ENCODE measurements around the gene C1orf167.

C1orf167 gene

DNA sequence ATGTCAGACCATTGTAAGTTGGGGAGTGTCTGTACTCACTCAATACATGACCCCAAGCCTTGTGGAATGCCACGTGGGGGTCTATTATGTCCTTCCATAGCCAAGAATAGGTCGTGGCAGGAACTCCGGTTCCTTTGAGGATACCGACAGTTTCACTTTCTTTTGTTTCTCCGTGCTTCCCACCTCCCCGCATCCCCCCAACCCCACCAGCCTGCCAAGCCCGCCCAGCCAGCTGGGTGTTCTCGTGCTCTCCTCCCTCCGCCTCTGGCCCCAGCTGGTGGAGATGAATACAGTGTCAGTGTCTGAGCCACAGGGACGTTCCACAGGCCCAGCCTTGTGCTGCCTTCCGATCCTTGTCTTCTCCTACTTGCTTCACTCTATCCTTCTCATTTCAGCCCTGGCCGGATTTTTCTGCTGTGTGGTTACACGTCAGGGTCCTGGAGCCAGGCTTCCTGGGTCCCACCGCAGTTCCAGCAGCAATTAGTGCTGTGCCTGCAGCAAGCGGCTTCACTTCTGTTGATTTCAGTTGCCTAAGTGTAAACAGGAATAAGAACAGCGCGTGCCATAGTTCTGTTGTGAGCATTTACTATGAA is 30.2 kb upstream of the C1orf167 start:
- no peak overlapping the region for H3K4me2 ChIP-seq
- no peak overlapping the region for H3K27ac ChIP-seq
- no peak overlapping the region for H2AFZ ChIP-seq (ENCODE audit: low read depth)
- H3K9ac ChIP-seq = no peak overlapping the region
- H4K20me1 ChIP-seq (ENCODE audit: insufficient read depth) = no peaks in the 10 kb centered on the region
- no peaks in the 10 kb centered on the region for H3K36me3 ChIP-seq (ENCODE audit: insufficient read depth)
- TF ChIP-seq, protein P1, sequence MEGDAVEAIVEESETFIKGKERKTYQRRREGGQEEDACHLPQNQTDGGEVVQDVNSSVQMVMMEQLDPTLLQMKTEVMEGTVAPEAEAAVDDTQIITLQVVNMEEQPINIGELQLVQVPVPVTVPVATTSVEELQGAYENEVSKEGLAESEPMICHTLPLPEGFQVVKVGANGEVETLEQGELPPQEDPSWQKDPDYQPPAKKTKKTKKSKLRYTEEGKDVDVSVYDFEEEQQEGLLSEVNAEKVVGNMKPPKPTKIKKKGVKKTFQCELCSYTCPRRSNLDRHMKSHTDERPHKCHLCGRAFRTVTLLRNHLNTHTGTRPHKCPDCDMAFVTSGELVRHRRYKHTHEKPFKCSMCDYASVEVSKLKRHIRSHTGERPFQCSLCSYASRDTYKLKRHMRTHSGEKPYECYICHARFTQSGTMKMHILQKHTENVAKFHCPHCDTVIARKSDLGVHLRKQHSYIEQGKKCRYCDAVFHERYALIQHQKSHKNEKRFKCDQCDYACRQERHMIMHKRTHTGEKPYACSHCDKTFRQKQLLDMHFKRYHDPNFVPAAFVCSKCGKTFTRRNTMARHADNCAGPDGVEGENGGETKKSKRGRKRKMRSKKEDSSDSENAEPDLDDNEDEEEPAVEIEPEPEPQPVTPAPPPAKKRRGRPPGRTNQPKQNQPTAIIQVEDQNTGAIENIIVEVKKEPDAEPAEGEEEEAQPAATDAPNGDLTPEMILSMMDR (conservative IDR thresholded peaks at IDR 0.05; ENCODE audit: low read depth, low read length) = no peak
- H3K79me2 ChIP-seq (ENCODE audit: insufficient read depth, low read depth) = no peaks in the 10 kb centered on the region
- peaks cover 4% of the 10 kb centered on the region for H3K4me1 ChIP-seq (ENCODE audit: low read depth, poor library complexity, severe bottlenecking)
- H3K4me3 ChIP-seq (IDR thresholded peaks at IDR 0.05; ENCODE audit: insufficient read depth, low read depth, low read length) = no peak overlapping the region
- H3K27me3 ChIP-seq (ENCODE audit: insufficient read depth, low read depth) = no peaks in the 10 kb centered on the region

DNA sequence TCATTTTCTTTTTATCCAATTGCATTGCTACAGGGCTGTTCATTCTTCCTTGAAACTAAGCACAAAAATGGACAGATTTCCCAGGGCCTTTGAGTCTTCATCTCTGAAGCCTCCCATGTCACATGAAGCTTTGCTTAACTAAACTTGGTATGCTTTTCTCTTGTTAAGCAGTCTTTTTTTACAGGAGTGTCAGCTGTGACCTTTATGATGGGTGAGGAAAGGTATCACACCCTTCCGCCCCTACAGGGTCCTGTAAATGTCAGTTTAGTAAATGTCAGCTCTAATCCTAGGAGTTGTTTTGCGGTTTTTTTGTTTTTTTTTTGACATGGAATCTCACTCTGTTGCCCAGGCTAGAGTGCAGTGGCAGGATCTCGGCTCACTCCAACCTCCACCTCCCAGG is 28.7 kb upstream of the C1orf167 start:
- no peak overlapping the region for H3K9ac ChIP-seq
- H3K27ac ChIP-seq = no peak overlapping the region
- no peaks in the 10 kb centered on the region for H3K79me2 ChIP-seq (ENCODE audit: insufficient read depth, low read depth)
- no peaks in the 10 kb centered on the region for H3K36me3 ChIP-seq (ENCODE audit: insufficient read depth)
- no peaks in the 10 kb centered on the region for H4K20me1 ChIP-seq (ENCODE audit: insufficient read depth)
- H3K4me2 ChIP-seq = no peak overlapping the region
- H3K4me1 ChIP-seq (ENCODE audit: low read depth, poor library complexity, severe bottlenecking) = peaks cover 12% of the 10 kb centered on the region
- H3K4me3 ChIP-seq (IDR thresholded peaks at IDR 0.05; ENCODE audit: insufficient read depth, low read depth, low read length) = no peak overlapping the region
- no peaks in the 10 kb centered on the region for H3K27me3 ChIP-seq (ENCODE audit: insufficient read depth, low read depth)
- TF ChIP-seq, protein P1 (conservative IDR thresholded peaks at IDR 0.05; ENCODE audit: low read depth, low read length) = no peak
- no peak overlapping the region for H2AFZ ChIP-seq (ENCODE audit: low read depth)

DNA sequence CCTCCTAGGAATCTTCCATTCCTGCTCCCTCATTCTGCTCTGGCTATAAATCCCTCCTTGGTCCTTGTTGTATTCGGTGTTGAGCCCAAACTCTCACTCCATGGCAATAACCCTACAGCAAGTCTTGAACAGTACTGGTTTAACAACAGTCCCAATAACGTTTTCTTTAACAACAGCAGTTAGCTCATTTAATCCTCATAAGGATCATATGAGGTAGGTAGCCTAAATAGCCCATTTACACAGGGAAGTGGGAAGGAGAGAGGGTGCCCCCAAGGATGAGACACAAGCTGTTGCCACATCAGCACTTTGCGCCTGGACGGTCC is 26.5 kb upstream of the C1orf167 start:
- Histone ChIP-seq H3K4me3 (IDR thresholded peaks at IDR 0.05; ENCODE audit: insufficient read depth, low read depth, low read length) (no peak overlapping the region), H3K79me2 (ENCODE audit: insufficient read depth, low read depth) (no peaks in the 10 kb centered on the region), H3K4me2 (peak overlapping the region; percentile 62), H2AFZ (ENCODE audit: low read depth) (peak overlapping the region; percentile 56), H3K9ac (no peak overlapping the region), H3K4me1 (ENCODE audit: low read depth, poor library complexity, severe bottlenecking) (peaks cover 12% of the 10 kb centered on the region), H3K27me3 (ENCODE audit: insufficient read depth, low read depth) (no peaks in the 10 kb centered on the region), H4K20me1 (ENCODE audit: insufficient read depth) (no peaks in the 10 kb centered on the region), H3K27ac (no peak overlapping the region), H3K36me3 (ENCODE audit: insufficient read depth) (no peaks in the 10 kb centered on the region)
- TF ChIP-seq, protein P1 (conservative IDR thresholded peaks at IDR 0.05; ENCODE audit: low read depth, low read length) = no peak

DNA sequence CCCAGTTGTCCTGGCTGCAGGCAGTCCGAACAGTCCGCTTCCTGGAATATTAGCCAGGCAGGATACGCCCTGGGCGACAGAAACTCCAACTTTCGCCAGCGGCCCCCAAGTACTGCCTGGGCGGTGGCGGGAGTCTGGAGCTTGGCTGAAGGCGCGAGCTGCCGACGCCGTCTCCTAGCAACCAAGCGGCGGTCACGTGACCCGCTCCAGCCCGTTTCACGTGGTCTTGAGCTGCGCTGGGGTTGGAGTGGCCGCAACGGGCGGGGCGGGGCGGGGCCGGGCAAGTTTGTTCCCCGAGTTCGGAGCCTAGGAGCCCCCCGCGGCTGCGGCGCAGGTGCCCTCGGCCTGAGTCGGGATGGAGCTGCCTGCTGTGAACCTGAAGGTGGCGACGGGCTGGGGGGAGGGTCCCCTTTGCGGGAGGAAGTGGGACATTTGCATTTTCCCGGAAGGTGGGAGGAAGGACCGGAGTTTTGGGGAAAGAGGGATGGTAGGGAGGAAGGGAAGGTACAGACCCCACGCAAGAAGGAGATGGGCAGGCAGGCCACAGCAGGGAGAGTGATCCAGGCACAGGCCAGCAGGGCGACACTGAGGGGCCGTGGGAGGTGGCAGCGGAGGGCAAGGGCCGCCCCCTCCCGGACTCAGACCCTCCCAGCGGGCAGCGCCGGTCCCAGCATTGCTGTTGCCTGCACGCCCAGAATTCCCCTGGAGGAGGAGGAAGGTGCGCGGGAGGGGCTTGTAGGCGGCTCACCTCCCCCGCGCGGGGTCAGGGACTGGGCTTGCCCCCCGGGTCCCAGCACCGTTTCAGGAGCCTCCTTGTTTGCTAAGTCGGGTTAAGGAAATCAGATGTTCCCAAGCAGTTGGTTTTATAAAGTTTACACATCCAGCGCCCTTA is 25.9 kb upstream of the C1orf167 start, which contains the start of gene AGTRAP:
AGTRAP (plus strand) TSS at position 283 of the 892 bp plus-strand sequence; CDS start at position 356, 73 bp downstream.
- Histone ChIP-seq H3K4me1 (ENCODE audit: low read depth, poor library complexity, severe bottlenecking) (peaks cover 18% of the 10 kb centered on the region), H3K4me3 (IDR thresholded peaks at IDR 0.05; ENCODE audit: insufficient read depth, low read depth, low read length) (peak within 1 kb of the TSS; percentile 82), H3K27me3 (ENCODE audit: insufficient read depth, low read depth) (no peaks in the 10 kb centered on the region), H3K79me2 (ENCODE audit: insufficient read depth, low read depth) (no peaks in the 10 kb centered on the region), H2AFZ (ENCODE audit: low read depth) (peak within 1 kb of the TSS; percentile 56), H3K4me2 (peak within 1 kb of the TSS; percentile 62), H3K9ac (peak within 1 kb of the TSS; percentile 57), H3K27ac (peak within 1 kb of the TSS; percentile 35), H4K20me1 (ENCODE audit: insufficient read depth) (no peaks in the 10 kb centered on the region), H3K36me3 (ENCODE audit: insufficient read depth) (no peaks in the 10 kb centered on the region)
- TF ChIP-seq, protein P1 (conservative IDR thresholded peaks at IDR 0.05; ENCODE audit: low read depth, low read length) = no peak

Data from KMS-11 (cell line).